GM12878 (cell line): ENCODE results near the gene ARMCX6. TPM values are rescaled to one million over a fixed set of nuclear protein-coding genes. Genes with fewer than 3 reads are reported as not detected.

Experiments
- ATF2 ChIP-seq: IDR thresholded peaks from 2 replicates; pipeline ENCODE4 v1.6.1; 2012; ENCODE audit warnings: low read length, inconsistent platforms
- CBX3 ChIP-seq: fragments of 200-600 bp; sonication (generic); IDR thresholded peaks from 2 replicates; pipeline ENCODE4 v1.6.1; 2016; ENCODE audit warnings: low read depth, borderline replicate concordance
- CBX5 ChIP-seq: sonication (generic); IDR thresholded peaks from 2 replicates; pipeline ENCODE4 v1.6.1; 2016; ENCODE audit warnings: low read depth, moderate library complexity, mild to moderate bottlenecking, inconsistent platforms
- DPF2 ChIP-seq: fragments of 450-650 bp; IDR thresholded peaks from 2 replicates; pipeline ENCODE4 v1.6.1; 2017; ENCODE audit warnings: mild to moderate bottlenecking
- E4F1 ChIP-seq: fragments of 450-650 bp; IDR thresholded peaks from 2 replicates; pipeline ENCODE4 v1.6.1; 2018; ENCODE audit warnings: borderline replicate concordance, mild to moderate bottlenecking; ENCODE audit not compliant: partially characterized antibody
- HDGF ChIP-seq: fragments of 450-650 bp; IDR thresholded peaks from 2 replicates; pipeline ENCODE4 v1.6.1; 2016; ENCODE audit warnings: antibody characterized with exemption
- IKZF1 ChIP-seq: fragments of 450-650 bp; conservative IDR thresholded peaks from 2 replicates; pipeline ENCODE4 v1.6.1; 2017; ENCODE audit warnings: antibody characterized with exemption, mild to moderate bottlenecking
- IRF5 ChIP-seq: fragments of 450-650 bp; IDR thresholded peaks from 2 replicates; pipeline ENCODE4 v1.6.1; 2017; ENCODE audit warnings: borderline replicate concordance
- KAT2A ChIP-seq: conservative IDR thresholded peaks from 2 replicates; pipeline ENCODE4 v1.6.1; 2011; ENCODE audit warnings: low read depth, low read length; ENCODE audit not compliant: control insufficient read depth
- MEF2B ChIP-seq: fragments of 450-650 bp; IDR thresholded peaks from 2 replicates; pipeline ENCODE4 v1.6.1; 2018; ENCODE audit warnings: mild to moderate bottlenecking, moderate library complexity; ENCODE audit not compliant: partially characterized antibody, poor library complexity, severe bottlenecking
- NFYA ChIP-seq: IDR thresholded peaks from 2 replicates; pipeline ENCODE4 v1.6.1; 2011; ENCODE audit warnings: low read depth, mild to moderate bottlenecking, low read length, improper control_type of control experiment, borderline replicate concordance
- POLR2A ChIP-seq: IDR thresholded peaks from 2 replicates; pipeline ENCODE4 v1.6.1; 2011; ENCODE audit warnings: low read depth, mild to moderate bottlenecking, low read length
- RAD51 ChIP-seq: fragments of 450-650 bp; IDR thresholded peaks from 2 replicates; pipeline ENCODE4 v1.6.1; 2016; ENCODE audit warnings: moderate library complexity, mild to moderate bottlenecking, inconsistent platforms
- SKIL ChIP-seq: fragments of 450-650 bp; IDR thresholded peaks from 2 replicates; pipeline ENCODE4 v1.6.1; 2017; ENCODE audit warnings: mild to moderate bottlenecking, low read depth, inconsistent platforms; ENCODE audit not compliant: poor library complexity, severe bottlenecking
- SMAD1 ChIP-seq: fragments of 450-650 bp; IDR thresholded peaks from 2 replicates; pipeline ENCODE4 v1.6.1; 2018; ENCODE audit warnings: mild to moderate bottlenecking, low read depth; ENCODE audit not compliant: partially characterized antibody
- SREBF1 ChIP-seq: IDR thresholded peaks from 2 replicates; pipeline ENCODE4 v1.6.1; 2012; ENCODE audit warnings: mild to moderate bottlenecking, low read length
- YBX1 ChIP-seq: fragments of 450-650 bp; IDR thresholded peaks from 2 replicates; pipeline ENCODE4 v1.6.1; 2016; ENCODE audit warnings: antibody characterized with exemption
- polyA plus RNA-seq, 11 experiments: library from polyadenylated mRNA; depleted of rRNA in 4 of 11; unstranded in 6 of 11; stranded (reverse) in 5 of 11; fragments of >200 nt; fragmentation: Nextera tagmentation in 4 of 11; fragmentation: Illumina TruSeq in 1 of 11; extraction: Ambion mirVana in 4 of 11; extraction: Trizol in 1 of 11; gene quantifications; 1 replicate in 1 of 11; 2 replicates in 10 of 11; pipeline versions ENCODE4 v1.2.1 to v1.2.3, GENCODE V29; 2011 to 2016; ENCODE audit warnings: inconsistent platforms in 2 of 11, missing spikeins in 2 of 11, low read depth in 1 of 11
- total RNA-seq, 4 experiments: library from RNA; depleted of rRNA in 3 of 4; stranded (reverse); fragments of >200 nt in 3 of 4; fragmentation: Illumina TruSeq in 1 of 4; extraction: Trizol in 1 of 4; gene quantifications; 2 replicates each; pipeline versions ENCODE4 v1.2.1 to v1.2.3, GENCODE V29; 2013 to 2021
- TF ChIP-seq, protein P1 (sequence below): fragments of 450-650 bp; formaldehyde crosslinking; IDR thresholded peaks from 2 replicates; pipeline ENCODE4 v1.4.0; 2020; ENCODE audit warnings: mild to moderate bottlenecking, moderate library complexity

The ARMCX6 gene
- total and polyA plus RNA-seq, 10 of the 15 experiments (the other 5 are each of a cell fraction or from before 2014, with no cell fraction given) = 34.7 to 72.3 (median 48.6) TPM

GRCh38 chrX:101617211-101618191 is at the start of gene ARMCX6 (continued):
- TF ChIP-seq CBX3 = no peak
- TF ChIP-seq ATF2 = no peak
- TF ChIP-seq YBX1 = no peak
- TF ChIP-seq SKIL = no peak
- TF ChIP-seq, protein P1, sequence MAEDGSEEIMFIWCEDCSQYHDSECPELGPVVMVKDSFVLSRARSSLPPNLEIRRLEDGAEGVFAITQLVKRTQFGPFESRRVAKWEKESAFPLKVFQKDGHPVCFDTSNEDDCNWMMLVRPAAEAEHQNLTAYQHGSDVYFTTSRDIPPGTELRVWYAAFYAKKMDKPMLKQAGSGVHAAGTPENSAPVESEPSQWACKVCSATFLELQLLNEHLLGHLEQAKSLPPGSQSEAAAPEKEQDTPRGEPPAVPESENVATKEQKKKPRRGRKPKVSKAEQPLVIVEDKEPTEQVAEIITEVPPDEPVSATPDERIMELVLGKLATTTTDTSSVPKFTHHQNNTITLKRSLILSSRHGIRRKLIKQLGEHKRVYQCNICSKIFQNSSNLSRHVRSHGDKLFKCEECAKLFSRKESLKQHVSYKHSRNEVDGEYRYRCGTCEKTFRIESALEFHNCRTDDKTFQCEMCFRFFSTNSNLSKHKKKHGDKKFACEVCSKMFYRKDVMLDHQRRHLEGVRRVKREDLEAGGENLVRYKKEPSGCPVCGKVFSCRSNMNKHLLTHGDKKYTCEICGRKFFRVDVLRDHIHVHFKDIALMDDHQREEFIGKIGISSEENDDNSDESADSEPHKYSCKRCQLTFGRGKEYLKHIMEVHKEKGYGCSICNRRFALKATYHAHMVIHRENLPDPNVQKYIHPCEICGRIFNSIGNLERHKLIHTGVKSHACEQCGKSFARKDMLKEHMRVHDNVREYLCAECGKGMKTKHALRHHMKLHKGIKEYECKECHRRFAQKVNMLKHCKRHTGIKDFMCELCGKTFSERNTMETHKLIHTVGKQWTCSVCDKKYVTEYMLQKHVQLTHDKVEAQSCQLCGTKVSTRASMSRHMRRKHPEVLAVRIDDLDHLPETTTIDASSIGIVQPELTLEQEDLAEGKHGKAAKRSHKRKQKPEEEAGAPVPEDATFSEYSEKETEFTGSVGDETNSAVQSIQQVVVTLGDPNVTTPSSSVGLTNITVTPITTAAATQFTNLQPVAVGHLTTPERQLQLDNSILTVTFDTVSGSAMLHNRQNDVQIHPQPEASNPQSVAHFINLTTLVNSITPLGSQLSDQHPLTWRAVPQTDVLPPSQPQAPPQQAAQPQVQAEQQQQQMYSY (CRISPR knock-in tag) = peak; percentile 62; the same call in 1 of the 2 replicates
- no peak for TF ChIP-seq E4F1
- TF ChIP-seq SMAD1 = no peak
- peak; percentile 98 for TF ChIP-seq RAD51
- TF ChIP-seq NFYA = no peak
- no peak for TF ChIP-seq CBX5
- TF ChIP-seq POLR2A = peak; percentile 68
- TF ChIP-seq MEF2B = no peak
- TF ChIP-seq SREBF1 = no peak
- TF ChIP-seq IKZF1 = no peak
- 0 out of 2 replicates have a peak, but pooled peaks have one; percentile 19 for TF ChIP-seq DPF2
- no peak for TF ChIP-seq HDGF
- TF ChIP-seq IRF5 = no peak
- TF ChIP-seq KAT2A = no peak
